IPS-15b (cell line): ENCODE measurements around the gene DDI2.

Experiments used
- H3K27me3 ChIP-seq: one replicate; pipeline ENCODE4 v1.6.1; 2013; ENCODE audit warnings: low read length; ENCODE audit not compliant: control insufficient read depth, insufficient read depth
- H3K36me3 ChIP-seq: one replicate; pipeline ENCODE4 v1.6.1; 2013; ENCODE audit warnings: low read length; ENCODE audit not compliant: control insufficient read depth, insufficient read depth
- H3K4me1 ChIP-seq: one replicate; pipeline ENCODE4 v1.6.1; 2013; ENCODE audit warnings: mild to moderate bottlenecking, low read length; ENCODE audit not compliant: control insufficient read depth, insufficient read depth
- H3K4me3 ChIP-seq: one replicate; pipeline ENCODE4 v1.5.1; 2013; ENCODE audit warnings: low read depth, low read length
- H3K9ac ChIP-seq: one replicate; pipeline ENCODE4 v1.6.1; 2013; ENCODE audit warnings: low read depth, mild to moderate bottlenecking, low read length
- H3K9me3 ChIP-seq: one replicate; pipeline ENCODE4 v1.6.1; 2013; ENCODE audit warnings: mild to moderate bottlenecking, low read length; ENCODE audit not compliant: control insufficient read depth, insufficient read depth

Gene DDI2

GRCh38 chr1:15703562-15703961 is 86.3 kb downstream of the DDI2 start:
- Histone ChIP-seq H3K4me1 (no peaks in the 10 kb centered on the region), H3K9ac (no peak overlapping the region), H3K27me3 (no peaks in the 10 kb centered on the region), H3K4me3 (no peak overlapping the region), H3K36me3 (no peaks in the 10 kb centered on the region), H3K9me3 (no peaks in the 10 kb centered on the region)

GRCh38 chr1:15704526-15705183 is 87.4 kb downstream of the DDI2 start:
- no peaks in the 10 kb centered on the region for H3K36me3 ChIP-seq
- no peak overlapping the region for H3K4me3 ChIP-seq
- no peak overlapping the region for H3K9ac ChIP-seq
- H3K27me3 ChIP-seq, result no peaks in the 10 kb centered on the region
- no peaks in the 10 kb centered on the region for H3K9me3 ChIP-seq
- no peaks in the 10 kb centered on the region for H3K4me1 ChIP-seq

GRCh38 chr1:15705184-15705566 is 87.9 kb downstream of the DDI2 start:
- Histone ChIP-seq H3K9ac (no peak overlapping the region), H3K36me3 (no peaks in the 10 kb centered on the region), H3K4me3 (no peak overlapping the region), H3K4me1 (no peaks in the 10 kb centered on the region), H3K27me3 (no peaks in the 10 kb centered on the region), H3K9me3 (no peaks in the 10 kb centered on the region)

- Histone ChIP-seq H3K27me3 (no peaks in the 10 kb centered on the region), H3K9ac (no peak overlapping the region), H3K4me1 (no peaks in the 10 kb centered on the region), H3K36me3 (no peaks in the 10 kb centered on the region), H3K4me3 (no peak overlapping the region), H3K9me3 (no peaks in the 10 kb centered on the region)
These were observed 89.5 kb downstream of the DDI2 start for GRCh38 chr1:15706751-15707150.

GRCh38 chr1:15707239-15707925 is 90.1 kb downstream of the DDI2 start:
- Histone ChIP-seq H3K4me3 (no peak overlapping the region), H3K36me3 (no peaks in the 10 kb centered on the region), H3K27me3 (no peaks in the 10 kb centered on the region), H3K9me3 (no peaks in the 10 kb centered on the region), H3K9ac (no peak overlapping the region), H3K4me1 (no peaks in the 10 kb centered on the region)

- H3K4me1 ChIP-seq, result no peaks in the 10 kb centered on the region
- no peak overlapping the region for H3K9ac ChIP-seq
- H3K4me3 ChIP-seq, result no peak overlapping the region
- no peaks in the 10 kb centered on the region for H3K27me3 ChIP-seq
- H3K9me3 ChIP-seq, result no peaks in the 10 kb centered on the region
- no peaks in the 10 kb centered on the region for H3K36me3 ChIP-seq
These were observed 91.4 kb downstream of the DDI2 start for GRCh38 chr1:15708486-15709137.

- Histone ChIP-seq H3K36me3 (no peaks in the 10 kb centered on the region), H3K27me3 (no peaks in the 10 kb centered on the region), H3K4me3 (no peak overlapping the region), H3K9ac (no peak overlapping the region), H3K4me1 (no peaks in the 10 kb centered on the region), H3K9me3 (no peaks in the 10 kb centered on the region)
These were observed 92.0 kb downstream of the DDI2 start for GRCh38 chr1:15709226-15709625.

GRCh38 chr1:15712168-15712567 is 94.9 kb downstream of the DDI2 start:
- Histone ChIP-seq H3K27me3 (no peaks in the 10 kb centered on the region), H3K9me3 (no peaks in the 10 kb centered on the region), H3K4me1 (no peaks in the 10 kb centered on the region), H3K4me3 (no peak overlapping the region), H3K36me3 (peaks cover 9% of the 10 kb centered on the region), H3K9ac (no peak overlapping the region)

GRCh38 chr1:15714406-15715136 is 97.3 kb downstream of the DDI2 start:
- no peak overlapping the region for H3K4me3 ChIP-seq
- no peaks in the 10 kb centered on the region for H3K9me3 ChIP-seq
- H3K27me3 ChIP-seq, result no peaks in the 10 kb centered on the region
- no peak overlapping the region for H3K9ac ChIP-seq
- no peaks in the 10 kb centered on the region for H3K4me1 ChIP-seq
- peaks cover 23% of the 10 kb centered on the region for H3K36me3 ChIP-seq

GRCh38 chr1:15717418-15718125 is 100.3 kb downstream of the DDI2 start:
- Histone ChIP-seq H3K4me1 (no peaks in the 10 kb centered on the region), H3K36me3 (peaks cover 26% of the 10 kb centered on the region), H3K27me3 (no peaks in the 10 kb centered on the region), H3K4me3 (no peak overlapping the region), H3K9ac (no peak overlapping the region), H3K9me3 (no peaks in the 10 kb centered on the region)

- H3K27me3 ChIP-seq, result no peaks in the 10 kb centered on the region
- no peaks in the 10 kb centered on the region for H3K4me1 ChIP-seq
- H3K36me3 ChIP-seq, result peaks cover 26% of the 10 kb centered on the region
- H3K9me3 ChIP-seq, result no peaks in the 10 kb centered on the region
- H3K9ac ChIP-seq, result no peak overlapping the region
- no peak overlapping the region for H3K4me3 ChIP-seq
These were observed 100.9 kb downstream of the DDI2 start for GRCh38 chr1:15718199-15718601.
